ENCODE data around the gene ISLR. TPM values are rescaled to one million over a fixed set of nuclear protein-coding genes. Genes with fewer than 3 reads are reported as not detected.

The ISLR gene
- total and polyA plus RNA-seq, 2 donors: 6.9 to 11.0 TPM

GRCh38 chr15:74167891-74168331, 5.6 kb upstream of the ISLR start:
- Histone ChIP-seq H3K27ac (ENCODE audit: low read depth in 1 of 2, low read length in 1 of 2) (no peak overlapping the region), H3K4me1 (ENCODE audit: control insufficient read depth in 2 of 2, insufficient read depth in 2 of 2, low read length in 2 of 2) (peaks cover 0 to 3% of the 10 kb centered on the region in 2 donors), H3K9me3 (ENCODE audit: control insufficient read depth in 2 of 2, insufficient read depth in 1 of 2, low read length in 1 of 2) (no peaks in the 10 kb centered on the region), H3K36me3 (ENCODE audit: control insufficient read depth in 2 of 2, insufficient read depth in 2 of 2, low read length in 1 of 2) (no peaks in the 10 kb centered on the region), H3K4me3 (ENCODE audit: low read length in 2 of 2) (no peak overlapping the region), H3K27me3 (ENCODE audit: control insufficient read depth in 2 of 2, insufficient read depth in 1 of 2, low read length in 1 of 2) (no peaks in the 10 kb centered on the region)
- 82% methylated on average over 4 of the region's 4 CpGs for WGBS
- no peak for DNase-seq (ENCODE audit: low read depth in 6 of 9, low spot score in 9 of 9)

- no peaks in the 10 kb centered on the region for H3K27me3 ChIP-seq (ENCODE audit: control insufficient read depth in 2 of 2, insufficient read depth in 1 of 2, low read length in 1 of 2)
- no peaks in the 10 kb centered on the region for H3K9me3 ChIP-seq (ENCODE audit: control insufficient read depth in 2 of 2, insufficient read depth in 1 of 2, low read length in 1 of 2)
- no peak overlapping the region for H3K4me3 ChIP-seq (ENCODE audit: low read length in 2 of 2)
- 79% methylated on average over 3 of the region's 3 CpGs for WGBS
- no peak for DNase-seq (ENCODE audit: low read depth in 6 of 9, low spot score in 9 of 9)
- peaks cover 0 to 3% of the 10 kb centered on the region in 2 donors for H3K4me1 ChIP-seq (ENCODE audit: control insufficient read depth in 2 of 2, insufficient read depth in 2 of 2, low read length in 2 of 2)
- no peak overlapping the region for H3K27ac ChIP-seq (ENCODE audit: low read depth in 1 of 2, low read length in 1 of 2)
- H3K36me3 ChIP-seq (ENCODE audit: control insufficient read depth in 2 of 2, insufficient read depth in 2 of 2, low read length in 1 of 2): no peaks in the 10 kb centered on the region
These were observed 4.8 kb upstream of the ISLR start for GRCh38 chr15:74168711-74169126.

GRCh38 chr15:74170071-74170844, 3.3 kb upstream of the ISLR start:
- Histone ChIP-seq H3K9me3 (ENCODE audit: control insufficient read depth in 2 of 2, insufficient read depth in 1 of 2, low read length in 1 of 2) (no peaks in the 10 kb centered on the region), H3K27ac (ENCODE audit: low read depth in 1 of 2, low read length in 1 of 2) (no peak overlapping the region), H3K4me3 (ENCODE audit: low read length in 2 of 2) (no peak overlapping the region), H3K36me3 (ENCODE audit: control insufficient read depth in 2 of 2, insufficient read depth in 2 of 2, low read length in 1 of 2) (no peaks in the 10 kb centered on the region), H3K27me3 (ENCODE audit: control insufficient read depth in 2 of 2, insufficient read depth in 1 of 2, low read length in 1 of 2) (no peaks in the 10 kb centered on the region), H3K4me1 (ENCODE audit: control insufficient read depth in 2 of 2, insufficient read depth in 2 of 2, low read length in 2 of 2) (peaks cover 0 to 3% of the 10 kb centered on the region in 2 donors)
- DNase-seq (ENCODE audit: low read depth in 6 of 9, low spot score in 9 of 9): no peak
- WGBS: 92% methylated on average over 15 of the region's 15 CpGs

GRCh38 chr15:74170875-74171578, 2.5 kb upstream of the ISLR start:
- Histone ChIP-seq H3K4me3 (ENCODE audit: low read length in 2 of 2) (no peak overlapping the region), H3K27ac (ENCODE audit: low read depth in 1 of 2, low read length in 1 of 2) (no peak overlapping the region), H3K36me3 (ENCODE audit: control insufficient read depth in 2 of 2, insufficient read depth in 2 of 2, low read length in 1 of 2) (no peaks in the 10 kb centered on the region), H3K9me3 (ENCODE audit: control insufficient read depth in 2 of 2, insufficient read depth in 1 of 2, low read length in 1 of 2) (no peaks in the 10 kb centered on the region), H3K27me3 (ENCODE audit: control insufficient read depth in 2 of 2, insufficient read depth in 1 of 2, low read length in 1 of 2) (no peaks in the 10 kb centered on the region), H3K4me1 (ENCODE audit: control insufficient read depth in 2 of 2, insufficient read depth in 2 of 2, low read length in 2 of 2) (peaks cover 0 to 3% of the 10 kb centered on the region in 2 donors)
- WGBS: 89% methylated on average over 7 of the region's 7 CpGs
- DNase-seq (ENCODE audit: low read depth in 6 of 9, low spot score in 9 of 9): no peak

- no peak for DNase-seq (ENCODE audit: low read depth in 6 of 9, low spot score in 9 of 9)
- H3K4me1 ChIP-seq (ENCODE audit: control insufficient read depth in 2 of 2, insufficient read depth in 2 of 2, low read length in 2 of 2): peaks cover 0 to 7% of the 10 kb centered on the region in 2 donors
- H3K36me3 ChIP-seq (ENCODE audit: control insufficient read depth in 2 of 2, insufficient read depth in 2 of 2, low read length in 1 of 2): no peaks in the 10 kb centered on the region
- H3K4me3 ChIP-seq (ENCODE audit: low read length in 2 of 2): no peak overlapping the region
- no peaks in the 10 kb centered on the region for H3K9me3 ChIP-seq (ENCODE audit: control insufficient read depth in 2 of 2, insufficient read depth in 1 of 2, low read length in 1 of 2)
- H3K27ac ChIP-seq (ENCODE audit: low read depth in 1 of 2, low read length in 1 of 2): peak overlapping the region in 1 of 2 donors; percentile 12
- no peaks in the 10 kb centered on the region for H3K27me3 ChIP-seq (ENCODE audit: control insufficient read depth in 2 of 2, insufficient read depth in 1 of 2, low read length in 1 of 2)
- WGBS: 91% methylated on average over 1 of the region's 1 CpG
These were observed 1.5 kb upstream of the ISLR start for GRCh38 chr15:74171965-74172541.

GRCh38 chr15:74172701-74173379, 670 bp upstream of the ISLR start:
- H3K4me3 ChIP-seq (ENCODE audit: low read length in 2 of 2): no peak overlapping the region
- H3K4me1 ChIP-seq (ENCODE audit: control insufficient read depth in 2 of 2, insufficient read depth in 2 of 2, low read length in 2 of 2): peaks cover 0 to 7% of the 10 kb centered on the region in 2 donors
- H3K27me3 ChIP-seq (ENCODE audit: control insufficient read depth in 2 of 2, insufficient read depth in 1 of 2, low read length in 1 of 2): no peaks in the 10 kb centered on the region
- peak overlapping the region in 1 of 2 donors; percentile 75 for H3K27ac ChIP-seq (ENCODE audit: low read depth in 1 of 2, low read length in 1 of 2)
- no peaks in the 10 kb centered on the region for H3K36me3 ChIP-seq (ENCODE audit: control insufficient read depth in 2 of 2, insufficient read depth in 2 of 2, low read length in 1 of 2)
- no peak for DNase-seq (ENCODE audit: low read depth in 6 of 9, low spot score in 9 of 9)
- 93% methylated on average over 13 of the region's 13 CpGs for WGBS
- H3K9me3 ChIP-seq (ENCODE audit: control insufficient read depth in 2 of 2, insufficient read depth in 1 of 2, low read length in 1 of 2): no peaks in the 10 kb centered on the region

GRCh38 chr15:74174219-74174957, 878 bp downstream of the ISLR start:
- peak overlapping the region in 1 of 2 donors; percentile 71 for H3K27ac ChIP-seq (ENCODE audit: low read depth in 1 of 2, low read length in 1 of 2)
- no peaks in the 10 kb centered on the region for H3K36me3 ChIP-seq (ENCODE audit: control insufficient read depth in 2 of 2, insufficient read depth in 2 of 2, low read length in 1 of 2)
- H3K27me3 ChIP-seq (ENCODE audit: control insufficient read depth in 2 of 2, insufficient read depth in 1 of 2, low read length in 1 of 2): no peaks in the 10 kb centered on the region
- WGBS: 89% methylated on average over 20 of the region's 20 CpGs
- no peaks in the 10 kb centered on the region for H3K9me3 ChIP-seq (ENCODE audit: control insufficient read depth in 2 of 2, insufficient read depth in 1 of 2, low read length in 1 of 2)
- H3K4me3 ChIP-seq (ENCODE audit: low read length in 2 of 2): no peak overlapping the region
- no peak for DNase-seq (ENCODE audit: low read depth in 6 of 9, low spot score in 9 of 9)
- peaks cover 0 to 7% of the 10 kb centered on the region in 2 donors for H3K4me1 ChIP-seq (ENCODE audit: control insufficient read depth in 2 of 2, insufficient read depth in 2 of 2, low read length in 2 of 2)

- Histone ChIP-seq H3K9me3 (ENCODE audit: control insufficient read depth in 2 of 2, insufficient read depth in 1 of 2, low read length in 1 of 2) (no peaks in the 10 kb centered on the region), H3K4me1 (ENCODE audit: control insufficient read depth in 2 of 2, insufficient read depth in 2 of 2, low read length in 2 of 2) (peaks cover 0 to 7% of the 10 kb centered on the region in 2 donors), H3K27me3 (ENCODE audit: control insufficient read depth in 2 of 2, insufficient read depth in 1 of 2, low read length in 1 of 2) (no peaks in the 10 kb centered on the region), H3K27ac (ENCODE audit: low read depth in 1 of 2, low read length in 1 of 2) (no peak overlapping the region), H3K4me3 (ENCODE audit: low read length in 2 of 2) (no peak overlapping the region), H3K36me3 (ENCODE audit: control insufficient read depth in 2 of 2, insufficient read depth in 2 of 2, low read length in 1 of 2) (no peaks in the 10 kb centered on the region)
- no peak for DNase-seq (ENCODE audit: low read depth in 6 of 9, low spot score in 9 of 9)
- WGBS: 92% methylated on average over 14 of the region's 14 CpGs
These were observed 1.4 kb downstream of the ISLR start for GRCh38 chr15:74174958-74175253.

Measured in thymus (tissue), 11 donors.